IMR-90 (cell line): ENCODE measurements around the gene ADAMTS17.

ENCODE experiments used
- BHLHE40 ChIP-seq: fragments of 150-350 bp; IDR thresholded peaks from 2 replicates; pipeline ENCODE4 v1.6.1; 2016; ENCODE audit warnings: mild to moderate bottlenecking, low read depth, low read length
- CHD1 ChIP-seq: IDR thresholded peaks from 2 replicates; pipeline ENCODE4 v1.6.1; 2012; ENCODE audit warnings: low read depth, low read length, improper control_type of control experiment
- CTCF ChIP-seq: conservative IDR thresholded peaks from 2 replicates; pipeline ENCODE4 v1.5.1; 2012; ENCODE audit warnings: mild to moderate bottlenecking, low read depth, low read length, improper control_type of control experiment
- ELK1 ChIP-seq: fragments of 150-350 bp; IDR thresholded peaks from 2 replicates; pipeline ENCODE4 v1.6.1; 2016; ENCODE audit warnings: low read depth, mild to moderate bottlenecking, low read length, moderate library complexity, borderline replicate concordance
- MAZ ChIP-seq: IDR thresholded peaks from 2 replicates; pipeline ENCODE4 v1.6.1; 2012; ENCODE audit warnings: low read depth, mild to moderate bottlenecking, low read length, improper control_type of control experiment, moderate library complexity, borderline replicate concordance
- MXI1 ChIP-seq: IDR thresholded peaks from 2 replicates; pipeline ENCODE4 v1.6.1; 2012; ENCODE audit warnings: low read depth, mild to moderate bottlenecking, low read length, moderate library complexity, borderline replicate concordance
- POLR2A ChIP-seq: IDR thresholded peaks from 2 replicates; pipeline ENCODE4 v1.6.1; 2012; ENCODE audit warnings: mild to moderate bottlenecking, low read depth, low read length
- RFX5 ChIP-seq: IDR thresholded peaks from 2 replicates; pipeline ENCODE4 v1.8.0; 2012; ENCODE audit warnings: low read depth, mild to moderate bottlenecking, low read length, moderate library complexity
- SMC3 ChIP-seq: fragments of 150-350 bp; IDR thresholded peaks from 2 replicates; pipeline ENCODE4 v1.6.1; 2016; ENCODE audit warnings: low read depth, mild to moderate bottlenecking, antibody characterized with exemption, low read length, moderate library complexity
- USF2 ChIP-seq: fragments of 150-350 bp; IDR thresholded peaks from 2 replicates; pipeline ENCODE4 v1.6.1; 2017; ENCODE audit warnings: mild to moderate bottlenecking, antibody characterized with exemption, low read length, low read depth

GRCh38 chr15:100008258-100008657 is 333.5 kb downstream of the ADAMTS17 start:
- TF ChIP-seq POLR2A: no peak
- no peak for TF ChIP-seq CTCF
- no peak for TF ChIP-seq MXI1
- no peak for TF ChIP-seq CHD1
- TF ChIP-seq BHLHE40: no peak
- no peak for TF ChIP-seq RFX5
- no peak for TF ChIP-seq ELK1
- no peak for TF ChIP-seq SMC3
- TF ChIP-seq MAZ: no peak
- TF ChIP-seq USF2: no peak
